Vagina (tissue), 2 donors: ENCODE data around the gene HOXD11. TPM values are rescaled to one million over a fixed set of nuclear protein-coding genes. Genes with fewer than 3 reads are reported as not detected.
A peak's percentile ranks its signal among the peaks of the same experiment; 100 is the strongest.

Experiments used
- DNase-seq, 2 donors: peaks; one replicate each; pipeline ENCODE4 v3.0.0-alpha.2; 2017; ENCODE audit errors: extremely low spot score in 2 of 2
- H3K27ac ChIP-seq: fragments of 200-600 bp; sonication (generic); one replicate; pipeline ENCODE4 v1.5.1; 2019
- H3K27me3 ChIP-seq: fragments of 200-600 bp; sonication (generic); one replicate; pipeline ENCODE4 v1.5.1; 2019
- H3K36me3 ChIP-seq, 2 donors: fragments of 200-600 bp; sonication (generic); one replicate each; pipeline ENCODE4 v1.5.1; 2017 to 2019
- H3K4me1 ChIP-seq: fragments of 200-600 bp; sonication (generic); one replicate; pipeline ENCODE4 v1.5.1; 2019
- H3K4me3 ChIP-seq, 2 donors: fragments of 200-600 bp; sonication (generic); 1 replicate in 1 of 2; 2 replicates in 1 of 2; pipeline ENCODE4 v1.5.1; 2016 to 2019
- H3K9me3 ChIP-seq: fragments of 200-600 bp; sonication (generic); one replicate; pipeline ENCODE4 v1.5.1; 2019
- CTCF ChIP-seq, 3 experiments: fragments of 450-650 bp in 2 of 3; fragments of 200-600 bp in 1 of 3; sonication (generic) in 1 of 3; IDR thresholded peaks; one replicate each; pipeline ENCODE4 v1.5.1; 2017 to 2019; ENCODE audit warnings: antibody characterized with exemption in 3 of 3, mild to moderate bottlenecking in 2 of 3, moderate library complexity in 2 of 3
- POLR2A ChIP-seq, 2 donors: fragments of 450-650 bp; IDR thresholded peaks; one replicate each; pipeline ENCODE4 v1.6.1; 2017; ENCODE audit warnings: antibody characterized with exemption in 2 of 2, mild to moderate bottlenecking in 2 of 2, moderate library complexity in 2 of 2
- POLR2AphosphoS5 ChIP-seq, 2 donors: sonication (generic); formaldehyde crosslinking; IDR thresholded peaks; one replicate each; pipeline ENCODE4 v1.9.0; 2017; ENCODE audit warnings: antibody characterized with exemption in 2 of 2, mild to moderate bottlenecking in 2 of 2, low read depth in 1 of 2; ENCODE audit not compliant: insufficient read depth in 1 of 2
- intact Hi-C: fragments of 100-400 bp; cut with DNase I; formaldehyde crosslinking; loops from one replicate; pipeline ENCODE4 v1.15.1; 2023
- total RNA-seq: library from RNA; depleted of rRNA; stranded (reverse); fragments of >200 nt; gene quantifications from one replicate; pipeline ENCODE4 v1.2.3, GENCODE V29; 2016

Gene HOXD11
- total RNA-seq, 1 donor from 2014 or later = 19.4 TPM

- H3K4me3 ChIP-seq = peak within 1 kb of the TSS; percentile 48 to 54
- H3K4me1 ChIP-seq = peaks cover 60% of the 10 kb centered on the region
- no peak for DNase-seq
- no peaks in the 10 kb centered on the region for H3K9me3 ChIP-seq
- no peaks in the 10 kb centered on the region for H3K27me3 ChIP-seq
- H3K36me3 ChIP-seq = no peaks in the 10 kb centered on the region
- peak within 1 kb of the TSS; percentile 91 for H3K27ac ChIP-seq
- intact Hi-C loops = no loop called here
- TF ChIP-seq POLR2A (IDR thresholded peaks at IDR 0.05) (no peak), POLR2AphosphoS5 (IDR thresholded peaks at IDR 0.05; ENCODE audit: insufficient read depth in 1 of 2, low read depth in 1 of 2) (peak in 1 of 2 donors; percentile 71)
These were observed 7.1 kb upstream of the HOXD11 start, which contains the start of gene HOXD12 for GRCh38 chr2:176099728-176100546. TSS of gene HOXD12 (plus strand) at chr2:176099795. CDS start at chr2:176099802, 7 bp downstream.

GRCh38 chr2:176100547-176101140 lies 6.4 kb upstream of the HOXD11 start:
- intact Hi-C loops = no loop called here
- Histone ChIP-seq H3K4me3 (peak overlapping the region; percentile 48 to 54), H3K4me1 (peaks cover 63% of the 10 kb centered on the region), H3K27me3 (no peaks in the 10 kb centered on the region), H3K36me3 (no peaks in the 10 kb centered on the region), H3K27ac (peak overlapping the region; percentile 91), H3K9me3 (no peaks in the 10 kb centered on the region)
- TF ChIP-seq CTCF (IDR thresholded peaks at IDR 0.05) (no peak), POLR2AphosphoS5 (IDR thresholded peaks at IDR 0.05; ENCODE audit: insufficient read depth in 1 of 2, low read depth in 1 of 2) (peak in 1 of 2 donors; percentile 61), POLR2A (IDR thresholded peaks at IDR 0.05) (no peak)
- DNase-seq = no peak

GRCh38 chr2:176101216-176101830 lies 5.8 kb upstream of the HOXD11 start:
- DNase-seq = no peak
- intact Hi-C loops = no loop called here
- peak overlapping the region; percentile 91 for H3K27ac ChIP-seq
- peaks cover 65% of the 10 kb centered on the region for H3K4me1 ChIP-seq
- H3K36me3 ChIP-seq = no peaks in the 10 kb centered on the region
- TF ChIP-seq CTCF (IDR thresholded peaks at IDR 0.05) = no peak
- no peak for TF ChIP-seq POLR2A (IDR thresholded peaks at IDR 0.05)
- no peak for TF ChIP-seq POLR2AphosphoS5 (IDR thresholded peaks at IDR 0.05; ENCODE audit: insufficient read depth in 1 of 2, low read depth in 1 of 2)
- H3K4me3 ChIP-seq = no peak overlapping the region
- no peaks in the 10 kb centered on the region for H3K9me3 ChIP-seq
- no peaks in the 10 kb centered on the region for H3K27me3 ChIP-seq

- intact Hi-C loops = no loop called here
- DNase-seq = no peak
- H3K27ac ChIP-seq = peak overlapping the region; percentile 5
These were observed 5.2 kb upstream of the HOXD11 start for GRCh38 chr2:176101842-176102241.

More at GRCh38 chr2:176101842-176102241, 5.2 kb upstream of the HOXD11 start:
- Histone ChIP-seq H3K4me3 (no peak overlapping the region), H3K4me1 (peaks cover 68% of the 10 kb centered on the region), H3K9me3 (no peaks in the 10 kb centered on the region), H3K36me3 (no peaks in the 10 kb centered on the region), H3K27me3 (no peaks in the 10 kb centered on the region)
- TF ChIP-seq CTCF (IDR thresholded peaks at IDR 0.05) = no peak
- no peak for TF ChIP-seq POLR2AphosphoS5 (IDR thresholded peaks at IDR 0.05; ENCODE audit: insufficient read depth in 1 of 2, low read depth in 1 of 2)
- TF ChIP-seq POLR2A (IDR thresholded peaks at IDR 0.05) = no peak
